Measurements from ENCODE around the gene CYGB. TPM values are rescaled to one million over a fixed set of nuclear protein-coding genes. Genes with fewer than 3 reads are reported as not detected.

Gene CYGB
- total RNA-seq, 1 experiment from 2014 or later = 0.56 TPM

GRCh38 chr17:76529224-76530094 lies 8.1 kb downstream of the CYGB start:
- peak; percentile 44 for DNase-seq (ENCODE audit: low spot score)
- ChIA-PET POLR2A (ENCODE audit: low non-redundant PET) (no interaction called here), CTCF (no interaction called here)
- H3K4me3 ChIP-seq (ENCODE audit: low read depth, low read length, poor library complexity, severe bottlenecking) = no peak overlapping the region
- H3K27ac ChIP-seq (ENCODE audit: low read depth, low read length, poor library complexity, severe bottlenecking) = peak overlapping the region; percentile 54
- H3K4me1 ChIP-seq (ENCODE audit: insufficient read depth, low read length, poor library complexity, severe bottlenecking) = peaks cover 21% of the 10 kb centered on the region
- H3K36me3 ChIP-seq (ENCODE audit: insufficient read depth, low read length, poor library complexity, severe bottlenecking) = no peaks in the 10 kb centered on the region
- TF ChIP-seq CTCF (conservative IDR thresholded peaks at IDR 0.05; ENCODE audit: low read depth, low read length) = no peak
- TF ChIP-seq EZH2 (IDR thresholded peaks at IDR 0.05; ENCODE audit: borderline replicate concordance, low read depth, low read length, poor library complexity, severe bottlenecking) = no peak
- no TSS peak for BruUV-seq (replicated peaks)
- H3K27me3 ChIP-seq (replicated peaks; ENCODE audit: insufficient read depth, low read depth, low read length, poor library complexity) = no peaks in the 10 kb centered on the region
- intact Hi-C loops (cut with micrococcal nuclease; ENCODE audit: unreplicated experiment) = no loop called here
- no peaks in the 10 kb centered on the region for H3K9me3 ChIP-seq (ENCODE audit: low read depth, low read length, poor library complexity, severe bottlenecking)

GRCh38 chr17:76528528-76529223 lies 8.8 kb downstream of the CYGB start:
- intact Hi-C loops (cut with micrococcal nuclease; ENCODE audit: unreplicated experiment) = no loop called here
- Histone ChIP-seq H3K27ac (ENCODE audit: low read depth, low read length, poor library complexity, severe bottlenecking) (peak overlapping the region; percentile 34), H3K4me3 (ENCODE audit: low read depth, low read length, poor library complexity, severe bottlenecking) (no peak overlapping the region), H3K27me3 (replicated peaks; ENCODE audit: insufficient read depth, low read depth, low read length, poor library complexity) (no peaks in the 10 kb centered on the region), H3K36me3 (ENCODE audit: insufficient read depth, low read length, poor library complexity, severe bottlenecking) (no peaks in the 10 kb centered on the region), H3K4me1 (ENCODE audit: insufficient read depth, low read length, poor library complexity, severe bottlenecking) (peaks cover 22% of the 10 kb centered on the region), H3K9me3 (ENCODE audit: low read depth, low read length, poor library complexity, severe bottlenecking) (no peaks in the 10 kb centered on the region)
- TF ChIP-seq EZH2 (IDR thresholded peaks at IDR 0.05; ENCODE audit: borderline replicate concordance, low read depth, low read length, poor library complexity, severe bottlenecking) (no peak), CTCF (conservative IDR thresholded peaks at IDR 0.05; ENCODE audit: low read depth, low read length) (peak; percentile 22; the same call in 1 of the 2 replicates)
- BruUV-seq (replicated peaks) = no TSS peak
- ChIA-PET POLR2A (ENCODE audit: low non-redundant PET) (no interaction called here), CTCF (no interaction called here)
- no peak for DNase-seq (ENCODE audit: low spot score)

GRCh38 chr17:76528156-76528527 lies 9.4 kb downstream of the CYGB start:
- peaks cover 22% of the 10 kb centered on the region for H3K4me1 ChIP-seq (ENCODE audit: insufficient read depth, low read length, poor library complexity, severe bottlenecking)
- CTCF ChIA-PET = interaction anchor here (0.5 kb wide), 1 partner anchor 144 kb away, joined by 3 read pairs; the partner anchor contains the start of gene SPHK1
- POLR2A ChIA-PET (ENCODE audit: low non-redundant PET) = no interaction called here
- H3K27ac ChIP-seq (ENCODE audit: low read depth, low read length, poor library complexity, severe bottlenecking) = no peak overlapping the region
- no peaks in the 10 kb centered on the region for H3K9me3 ChIP-seq (ENCODE audit: low read depth, low read length, poor library complexity, severe bottlenecking)
- H3K36me3 ChIP-seq (ENCODE audit: insufficient read depth, low read length, poor library complexity, severe bottlenecking) = no peaks in the 10 kb centered on the region
- no peak for DNase-seq (ENCODE audit: low spot score)
- H3K4me3 ChIP-seq (ENCODE audit: low read depth, low read length, poor library complexity, severe bottlenecking) = no peak overlapping the region
- intact Hi-C loops (cut with micrococcal nuclease; ENCODE audit: unreplicated experiment) = no loop called here
- no TSS peak for BruUV-seq (replicated peaks)
- H3K27me3 ChIP-seq (replicated peaks; ENCODE audit: insufficient read depth, low read depth, low read length, poor library complexity) = no peaks in the 10 kb centered on the region
- TF ChIP-seq CTCF (conservative IDR thresholded peaks at IDR 0.05; ENCODE audit: low read depth, low read length) = no peak
- no peak for TF ChIP-seq EZH2 (IDR thresholded peaks at IDR 0.05; ENCODE audit: borderline replicate concordance, low read depth, low read length, poor library complexity, severe bottlenecking)

Data from A673 (cell line).